ENCODE measurements around the gene CAPZA2. TPM values are rescaled to one million over a fixed set of nuclear protein-coding genes. Genes with fewer than 3 reads are reported as not detected.

The CAPZA2 gene
- total RNA-seq, 2 experiments from 2014 or later: 93.6 to 96.5 TPM

GRCh38 chr7:116859323-116859722, 3.1 kb upstream of the CAPZA2 start:
- Mint-ChIP-seq H3K36me3 (ENCODE audit: low read depth) (peaks cover 11% of the 10 kb centered on the region), H3K9me3 (no peaks in the 10 kb centered on the region), H3K27me3 (peaks cover 12% of the 10 kb centered on the region), H3K27ac (no peak overlapping the region), H3K4me1 (ENCODE audit: low read depth) (peaks cover 24% of the 10 kb centered on the region), H3K4me3 (peak overlapping the region; percentile 34)
- Histone ChIP-seq H3K4me1 (ENCODE audit: insufficient read depth, low read length) (peaks cover 15% of the 10 kb centered on the region), H3K27ac (ENCODE audit: low read depth in 1 of 2, low read length in 2 of 2) (no peak overlapping the region), H3K36me3 (ENCODE audit: insufficient read depth, low read length) (no peaks in the 10 kb centered on the region), H3K4me3 (ENCODE audit: low read length) (no peak overlapping the region), H3K9me3 (ENCODE audit: control insufficient read depth in 1 of 2, insufficient read depth in 1 of 2, low read length in 2 of 2) (no peaks in the 10 kb centered on the region), H3K27me3 (ENCODE audit: control insufficient read depth in 1 of 2, insufficient read depth in 2 of 2, low read length in 2 of 2) (no peaks in the 10 kb centered on the region)
- DNase-seq (peak in 3 of 14 experiments; percentile 20 to 52 (median 40)), ATAC-seq (ENCODE audit: poor library complexity) (no peak)
- no peak for TF ChIP-seq CTCF (IDR thresholded peaks at IDR 0.05)
- intact Hi-C loops (cut with DNase I, micrococcal nuclease): no loop called here
- POLR2A ChIA-PET: no interaction called here
- CTCF ChIA-PET: no interaction called here

- DNase-seq (peak in 1 of 14 experiments; percentile 11), ATAC-seq (ENCODE audit: poor library complexity) (no peak)
- peak overlapping the region; percentile 94 for H3K27ac Mint-ChIP-seq
- H3K4me3 Mint-ChIP-seq: peak overlapping the region; percentile 96
- peaks cover 23% of the 10 kb centered on the region for H3K4me1 ChIP-seq (ENCODE audit: insufficient read depth, low read length)
- H3K9me3 Mint-ChIP-seq: no peaks in the 10 kb centered on the region
- H3K27ac ChIP-seq (ENCODE audit: low read depth in 1 of 2, low read length in 2 of 2): no peak overlapping the region
- peak overlapping the region; percentile 17 for H3K4me3 ChIP-seq (ENCODE audit: low read length)
- H3K9me3 ChIP-seq (ENCODE audit: control insufficient read depth in 1 of 2, insufficient read depth in 1 of 2, low read length in 2 of 2): no peaks in the 10 kb centered on the region
- H3K27me3 Mint-ChIP-seq: peaks cover 12% of the 10 kb centered on the region
- peaks cover 11% of the 10 kb centered on the region for H3K36me3 Mint-ChIP-seq (ENCODE audit: low read depth)
- intact Hi-C loops (cut with DNase I, micrococcal nuclease): loop anchor here (2.0 to 10.0 kb wide), 5 partner anchors 53 to 1947 kb away; partner anchors contain the start of gene ST7 (in 1 of the 2)
- POLR2A ChIA-PET: interaction anchor here (1.0 to 1.3 kb wide), 3 partner anchors 16 to 652 kb away, joined by 3 to 6 read pairs (median 3); partner anchors contain the start of genes ST7 and TES
- no peaks in the 10 kb centered on the region for H3K27me3 ChIP-seq (ENCODE audit: control insufficient read depth in 1 of 2, insufficient read depth in 2 of 2, low read length in 2 of 2)
- H3K4me1 Mint-ChIP-seq (ENCODE audit: low read depth): peaks cover 36% of the 10 kb centered on the region
- no peaks in the 10 kb centered on the region for H3K36me3 ChIP-seq (ENCODE audit: insufficient read depth, low read length)
- no peak for TF ChIP-seq CTCF (IDR thresholded peaks at IDR 0.05)
- CTCF ChIA-PET: interaction anchor here (0.9 to 1.3 kb wide), 2 partner anchors 9 kb away, joined by 3 read pairs; no protein-coding TSS in a partner anchor
Observed at GRCh38 chr7:116861717-116862116, 670 bp upstream of the CAPZA2 start.

- peak overlapping the region; percentile 94 for H3K27ac Mint-ChIP-seq
- Histone ChIP-seq H3K9me3 (ENCODE audit: control insufficient read depth in 1 of 2, insufficient read depth in 1 of 2, low read length in 2 of 2) (no peaks in the 10 kb centered on the region), H3K36me3 (ENCODE audit: insufficient read depth, low read length) (no peaks in the 10 kb centered on the region), H3K27me3 (ENCODE audit: control insufficient read depth in 1 of 2, insufficient read depth in 2 of 2, low read length in 2 of 2) (no peaks in the 10 kb centered on the region), H3K4me3 (ENCODE audit: low read length) (peak overlapping the region; percentile 79), H3K27ac (ENCODE audit: low read depth in 1 of 2, low read length in 2 of 2) (peak overlapping the region in 1 of 2 donors; percentile 79), H3K4me1 (ENCODE audit: insufficient read depth, low read length) (peaks cover 23% of the 10 kb centered on the region)
- peaks cover 5% of the 10 kb centered on the region for H3K27me3 Mint-ChIP-seq
- peaks cover 50% of the 10 kb centered on the region for H3K4me1 Mint-ChIP-seq (ENCODE audit: low read depth)
- ATAC-seq (ENCODE audit: poor library complexity) (no peak), DNase-seq (peak in 3 of 14 experiments; percentile 3 to 20 (median 15))
- CTCF ChIA-PET: no interaction called here
- POLR2A ChIA-PET: no interaction called here
- H3K36me3 Mint-ChIP-seq (ENCODE audit: low read depth): peaks cover 15% of the 10 kb centered on the region
- no peaks in the 10 kb centered on the region for H3K9me3 Mint-ChIP-seq
- no peak for TF ChIP-seq CTCF (IDR thresholded peaks at IDR 0.05)
- intact Hi-C loops (cut with DNase I, micrococcal nuclease): loop anchor here (5.0 to 10.0 kb wide), 4 partner anchors 52 to 1948 kb away; partner anchors contain the start of gene ST7 (in 1 of the 2)
- H3K4me3 Mint-ChIP-seq: peak overlapping the region; percentile 99
Observed at GRCh38 chr7:116862951-116863670, 724 bp downstream of the CAPZA2 start.

Measured in CD4-positive, alpha-beta T cell (primary cell).